Activated CD4-positive, alpha-beta T cell treated with anti-CD3 and anti-CD28 coated beads, Interleukin-2, Interleukin-4, amounts not matched to agents 100 ng/mL and 50 ng/mL, durations not matched to agents 16 hours and 8 hours (primary cell): ENCODE results near the gene B3GAT1.

Experiments
- DNase-seq: peaks from one replicate; pipeline ENCODE4 v3.0.0-alpha.2; 2020; ENCODE audit warnings: low spot score

Gene B3GAT1

DNA sequence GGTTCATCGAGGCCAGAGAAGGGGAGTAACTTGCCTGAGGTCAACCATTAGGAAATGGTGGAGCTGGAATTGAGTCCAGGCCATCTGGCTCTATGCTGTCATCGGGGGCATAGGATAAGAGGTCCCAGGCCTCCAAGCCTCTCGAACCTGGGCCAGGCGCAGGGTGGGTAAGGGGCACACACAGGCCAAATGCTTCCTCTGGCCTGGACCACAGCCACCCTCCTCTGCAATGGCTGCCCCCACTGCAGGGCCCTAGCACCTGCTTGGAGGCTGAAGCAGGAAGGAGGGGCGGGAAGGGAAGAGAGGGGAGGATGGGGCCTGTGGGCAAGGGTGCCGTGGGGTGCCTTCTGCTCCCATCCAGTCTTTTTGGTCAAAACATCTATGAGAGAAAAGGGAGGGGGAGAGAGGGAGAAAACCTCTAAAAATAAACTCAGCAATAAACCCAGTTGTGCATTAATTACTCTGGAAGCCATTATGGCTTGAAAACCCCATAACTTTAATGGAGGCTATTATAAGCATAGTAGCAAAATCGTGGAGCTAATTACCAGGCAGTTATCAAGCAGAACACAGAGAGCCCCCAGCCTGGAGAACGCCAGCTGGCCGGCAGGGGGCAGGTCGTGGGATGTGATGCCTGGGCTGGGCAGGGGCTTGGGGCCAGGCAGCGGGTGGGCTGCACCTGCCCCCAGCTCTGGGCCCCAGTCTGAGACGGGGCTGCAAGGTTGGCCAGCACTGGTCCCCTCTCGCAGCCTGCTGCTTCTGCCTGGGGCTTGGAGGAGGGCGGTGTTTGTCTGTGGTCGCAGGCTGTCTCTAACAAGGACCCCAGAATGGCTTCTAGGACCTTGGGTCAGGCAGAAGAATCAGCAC, 21.1 kb downstream of the B3GAT1 start:
- DNase-seq, result no peak

DNA sequence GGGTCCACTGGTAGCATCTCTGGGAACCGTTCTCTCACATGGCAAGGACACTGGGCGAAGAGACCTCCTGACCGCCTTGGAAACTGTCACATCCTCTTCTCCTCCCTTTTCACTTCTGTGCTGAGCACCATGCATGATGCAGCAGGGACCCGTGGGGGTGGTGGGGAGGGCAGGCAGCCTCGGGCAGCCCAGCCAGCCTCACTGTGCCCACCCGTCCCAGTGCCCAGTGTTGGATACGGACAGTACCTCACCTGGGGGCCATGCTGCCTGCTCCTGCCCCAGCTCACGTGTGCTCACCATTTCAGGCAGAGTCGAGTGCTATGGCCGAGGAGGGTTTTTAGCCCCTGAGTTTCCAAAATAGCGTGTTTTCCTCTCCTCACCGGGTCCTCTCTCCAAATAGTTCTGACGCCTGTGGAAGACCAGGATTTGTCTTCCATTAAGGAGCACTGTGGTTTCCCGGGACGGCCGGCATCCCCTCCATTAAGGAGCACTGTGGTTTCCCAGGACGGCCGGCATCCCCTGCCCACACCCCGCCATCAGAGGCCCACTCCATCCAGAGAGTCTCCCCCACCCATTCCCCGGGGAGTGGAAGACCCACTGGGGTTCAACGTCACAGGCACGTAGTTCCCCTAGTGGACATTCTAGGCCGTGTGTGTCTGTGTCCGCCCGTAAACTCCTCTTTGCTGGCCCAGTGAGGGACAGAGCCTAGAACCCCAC, 22.4 kb downstream of the B3GAT1 start:
- no peak for DNase-seq

DNA sequence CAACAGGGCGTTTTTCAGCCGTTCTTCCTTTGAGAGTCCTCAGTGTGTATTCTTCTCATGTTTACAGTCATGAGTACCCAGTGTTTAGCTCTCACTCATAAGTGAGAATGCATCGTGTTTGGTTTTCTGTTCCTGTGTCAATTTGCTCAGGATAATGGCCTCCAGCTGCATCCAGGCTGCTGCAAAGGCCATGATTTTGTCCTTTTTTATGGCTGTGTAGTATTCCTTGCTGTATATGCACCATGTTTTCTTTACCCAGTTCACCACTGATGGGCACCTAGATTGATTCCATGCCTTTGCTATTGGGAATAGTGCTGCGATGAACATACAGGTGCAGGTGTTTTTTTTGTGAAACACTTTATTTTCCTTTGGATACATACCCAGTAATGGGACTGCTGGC, 23.5 kb downstream of the B3GAT1 start:
- no peak for DNase-seq

DNA sequence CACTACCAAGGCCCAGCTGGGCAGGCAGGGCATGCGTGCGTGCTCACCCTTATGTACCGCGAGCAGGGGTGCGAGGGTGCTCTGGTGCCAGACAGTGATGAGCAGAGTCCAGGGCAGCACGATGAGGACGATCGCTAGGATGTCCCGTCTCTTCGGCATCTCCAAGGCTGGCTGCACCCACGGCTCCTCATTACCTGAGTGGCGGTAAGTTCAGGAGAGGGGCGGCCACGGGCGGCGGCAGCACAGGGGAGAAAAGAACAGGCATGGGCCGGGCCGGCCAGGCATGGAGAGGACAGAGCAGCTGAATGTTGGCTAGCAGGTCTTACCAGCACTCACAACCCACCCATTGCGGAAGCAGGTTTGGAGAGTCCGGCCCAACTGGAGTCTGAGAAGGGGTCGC, 24.5 kb downstream of the B3GAT1 start:
- DNase-seq, result no peak

DNA sequence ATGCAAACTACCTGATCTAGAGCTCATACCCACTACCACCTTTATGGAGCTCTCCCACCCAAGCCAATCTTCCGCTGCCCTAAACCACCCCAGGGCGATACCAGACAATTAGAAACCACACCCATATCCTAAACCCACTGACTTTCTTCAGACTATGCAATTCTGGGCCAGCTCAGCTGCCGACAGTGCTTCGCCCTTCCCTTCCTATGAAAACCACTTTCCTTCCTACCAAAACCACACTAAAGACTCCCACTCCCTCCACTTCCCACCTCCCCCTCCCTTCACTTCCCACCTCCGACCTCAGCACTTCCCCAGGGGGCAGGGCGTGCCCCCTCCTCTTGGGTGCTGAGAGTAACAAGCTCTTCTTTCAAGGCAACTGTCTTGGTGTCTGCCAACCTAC, 25.1 kb downstream of the B3GAT1 start:
- no peak for DNase-seq

DNA sequence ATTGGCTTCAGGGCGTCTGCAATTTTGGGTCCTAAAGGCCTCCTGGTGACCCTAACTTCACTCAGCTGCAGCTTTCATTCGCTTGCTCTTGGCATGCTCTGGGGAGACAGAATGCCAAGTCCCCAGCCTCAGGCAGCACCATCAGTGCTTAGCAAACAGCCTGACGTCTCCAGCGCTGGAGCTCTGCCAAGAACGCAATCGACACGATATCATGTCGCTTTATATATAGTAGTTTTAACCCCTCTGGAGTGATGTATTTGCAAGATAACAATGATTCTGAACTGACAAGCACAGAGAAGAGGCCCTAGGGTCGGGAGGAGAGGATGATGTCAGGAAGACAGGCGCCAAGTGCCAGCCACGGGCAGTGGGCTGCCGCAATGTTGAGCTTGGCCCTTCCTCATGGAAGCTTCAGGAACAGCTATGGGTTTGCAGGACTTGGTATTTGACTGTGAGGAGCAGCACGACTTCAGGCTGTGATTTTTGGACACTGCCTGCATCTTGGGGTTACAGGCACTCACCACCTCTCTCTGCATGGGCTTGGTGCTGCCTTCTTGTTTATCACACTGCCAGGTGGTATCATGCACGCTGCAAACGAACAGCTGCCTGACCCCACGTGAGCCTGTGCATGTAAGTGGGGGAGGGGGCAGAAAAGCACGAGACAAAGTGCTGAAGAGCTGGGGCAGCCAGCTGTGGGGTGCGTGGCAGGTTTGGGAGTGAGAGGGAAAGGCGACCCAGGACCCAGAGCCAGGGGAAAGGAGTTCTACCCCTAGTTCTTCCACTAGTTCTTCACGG, 26.1 kb downstream of the B3GAT1 start:
- DNase-seq, result no peak

DNA sequence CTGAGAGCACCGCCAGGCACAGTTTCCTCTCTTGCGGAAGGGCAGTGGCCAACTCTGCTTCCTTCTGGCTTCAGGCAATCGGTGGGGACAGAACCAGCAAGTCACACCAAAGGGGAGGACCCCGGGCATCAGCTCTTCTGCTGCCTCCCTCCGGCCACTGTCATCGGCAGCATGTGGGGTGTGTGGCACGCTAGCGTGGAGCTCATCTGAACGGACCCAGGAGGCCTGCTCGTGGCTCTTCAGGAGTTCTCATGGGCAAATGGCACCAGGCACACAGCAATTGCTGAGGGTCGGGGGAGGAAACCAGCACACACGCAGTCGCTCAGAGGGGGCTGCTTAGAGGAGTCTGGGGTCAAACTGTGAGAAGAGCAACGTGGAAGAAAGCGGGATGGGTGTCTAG, 26.9 kb downstream of the B3GAT1 start:
- no peak for DNase-seq

DNA sequence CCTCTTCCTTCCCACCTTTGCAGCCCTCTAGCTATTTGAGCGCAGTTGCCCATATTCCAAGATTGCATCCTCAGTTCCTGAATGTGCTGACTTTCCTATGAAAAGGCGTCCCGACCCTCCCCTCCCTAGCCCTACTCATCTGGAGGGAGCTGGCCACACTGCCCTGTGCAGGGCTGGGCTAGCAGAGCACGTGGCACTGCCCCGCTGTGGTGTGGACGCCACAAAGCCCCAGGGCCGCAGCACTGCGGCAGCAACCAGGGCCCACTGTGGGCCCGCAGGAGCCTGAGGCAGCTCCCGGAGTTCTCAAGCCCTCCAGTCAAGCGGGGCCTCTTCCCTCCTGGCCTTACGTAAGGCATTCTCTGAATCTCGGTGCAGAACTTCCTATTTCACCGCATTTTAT, 27.6 kb downstream of the B3GAT1 start:
- DNase-seq, result no peak

DNA sequence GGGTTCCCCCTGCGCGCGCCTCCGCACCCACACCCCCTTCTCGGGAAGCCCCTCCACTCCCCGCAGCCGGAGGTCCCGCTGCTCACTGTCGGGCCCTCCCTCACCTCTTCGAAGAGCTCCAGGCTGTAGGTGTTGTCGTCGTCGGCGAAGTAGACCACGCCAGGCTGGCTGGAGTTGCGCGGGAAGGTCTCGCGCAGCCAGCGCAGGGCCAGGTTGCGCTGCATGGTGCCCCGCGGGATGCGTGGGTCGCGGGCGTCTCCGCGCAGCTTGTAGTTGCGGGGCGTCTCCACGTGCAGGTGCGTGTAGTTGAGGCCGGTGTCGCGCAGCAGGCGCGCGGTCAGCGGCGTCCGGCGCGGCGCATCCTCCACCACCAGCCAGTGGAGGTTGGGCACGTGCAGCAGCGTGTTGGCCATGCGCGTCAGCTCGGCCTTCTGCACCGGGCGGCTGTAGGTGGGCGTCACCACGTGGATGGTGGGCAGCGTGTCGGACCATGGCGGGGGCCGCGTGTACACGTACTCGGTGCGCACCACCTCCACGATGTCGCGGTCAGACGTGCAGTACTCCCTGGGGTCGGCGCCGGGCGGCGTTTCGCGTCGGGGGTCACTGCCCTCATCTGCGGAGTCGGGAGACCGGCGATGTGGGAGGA, 28.3 kb downstream of the B3GAT1 start:
- no peak for DNase-seq

DNA sequence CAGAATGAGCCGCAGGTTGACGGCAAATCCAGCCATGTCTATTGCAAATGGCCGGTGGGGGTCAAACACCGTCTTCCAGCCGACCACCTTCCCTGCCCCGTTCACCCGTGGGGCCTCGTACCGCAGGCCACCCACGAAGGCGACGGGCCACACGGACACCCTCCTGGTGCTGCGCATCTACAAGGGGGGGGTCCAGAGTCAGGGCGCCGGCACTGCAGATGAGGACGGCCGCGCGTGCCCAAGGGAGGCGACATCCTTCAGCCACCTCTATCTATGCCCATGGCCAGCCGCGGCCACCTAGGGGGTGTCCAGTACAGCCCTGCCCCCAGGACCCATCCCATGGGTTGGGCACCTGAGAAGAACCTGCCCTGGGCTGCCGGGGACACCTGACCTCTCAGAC, 29.2 kb downstream of the B3GAT1 start:
- DNase-seq, result no peak

DNA sequence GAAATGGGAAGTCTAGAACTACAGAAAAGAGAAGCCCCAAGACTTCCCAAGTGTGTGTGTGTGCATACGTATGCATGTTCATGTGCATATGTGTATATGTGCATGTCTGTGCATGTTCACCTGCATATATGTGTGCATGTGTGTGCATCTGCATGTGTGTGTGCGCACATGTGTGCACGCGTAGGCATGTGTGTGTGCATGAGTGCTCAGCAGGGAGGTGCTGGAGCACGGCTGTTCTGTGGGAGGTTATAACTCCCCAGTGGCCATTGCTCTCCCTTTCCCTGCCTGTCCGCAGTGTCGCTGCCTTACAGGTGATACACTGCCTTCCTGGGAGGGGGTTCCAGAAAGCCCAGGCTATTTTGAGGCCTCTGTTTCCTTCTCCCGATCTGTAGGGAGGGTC, 29.8 kb downstream of the B3GAT1 start:
- DNase-seq, result no peak

DNA sequence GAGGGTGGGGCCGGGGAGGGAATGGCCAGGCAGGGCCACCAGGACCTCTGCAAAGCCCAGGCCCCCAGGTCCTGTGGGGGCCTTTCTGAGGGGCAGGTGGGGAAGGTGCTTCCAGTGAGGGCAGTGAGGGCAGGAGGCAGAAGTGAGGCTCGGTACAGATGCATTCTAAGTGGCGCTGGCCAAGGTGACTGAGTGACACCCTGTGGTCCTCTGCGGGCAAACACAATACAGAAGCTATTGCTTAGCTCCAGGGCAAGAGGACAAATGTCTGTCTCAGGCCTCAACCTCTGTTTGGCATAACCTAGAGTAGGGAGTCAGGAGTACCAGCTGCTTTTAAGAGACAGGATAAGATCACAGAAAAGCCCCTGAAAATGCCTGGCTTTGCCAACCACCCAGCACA, 31.3 kb downstream of the B3GAT1 start:
- no peak for DNase-seq

DNA sequence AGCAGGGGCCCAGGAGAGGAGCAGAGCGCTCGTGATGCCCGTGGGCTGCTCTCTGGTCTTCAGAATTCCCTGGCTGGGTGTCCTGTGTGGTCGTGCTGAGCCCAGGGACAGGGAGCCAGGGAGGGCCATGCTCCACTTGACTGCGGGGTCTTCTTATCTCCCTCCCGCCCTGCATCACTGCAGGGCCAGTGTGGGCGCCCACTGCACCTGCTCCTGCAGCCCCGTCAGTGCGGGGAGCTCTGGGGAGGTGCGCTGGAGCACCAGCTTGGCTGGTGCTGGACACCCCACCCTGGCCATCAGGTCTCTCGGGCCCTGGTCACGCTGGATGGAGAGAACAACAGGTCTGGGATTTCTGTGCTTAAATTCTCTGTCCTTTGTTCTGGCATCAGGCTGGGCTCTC, 31.8 kb downstream of the B3GAT1 start:
- no peak for DNase-seq

DNA sequence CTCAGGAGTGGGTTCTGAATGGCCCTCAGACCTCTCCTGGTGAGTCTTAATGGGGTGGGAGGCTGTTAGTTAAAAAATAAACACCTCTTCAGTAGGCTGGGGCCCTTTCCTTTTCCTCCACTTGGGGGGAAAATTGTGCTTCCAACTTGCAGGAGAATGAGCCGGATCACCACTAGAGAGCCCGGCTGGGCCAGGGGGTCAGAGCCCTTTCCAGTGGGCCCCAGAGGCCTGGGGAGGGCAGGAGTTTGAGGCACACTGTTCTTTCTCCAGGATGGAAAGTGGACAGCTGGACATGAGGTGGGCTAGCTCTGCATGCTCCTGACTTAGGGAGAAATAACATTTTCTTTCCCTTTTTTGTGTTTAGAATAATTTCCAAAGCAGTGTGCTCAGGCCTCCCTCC, 32.8 kb downstream of the B3GAT1 start:
- no peak for DNase-seq

DNA sequence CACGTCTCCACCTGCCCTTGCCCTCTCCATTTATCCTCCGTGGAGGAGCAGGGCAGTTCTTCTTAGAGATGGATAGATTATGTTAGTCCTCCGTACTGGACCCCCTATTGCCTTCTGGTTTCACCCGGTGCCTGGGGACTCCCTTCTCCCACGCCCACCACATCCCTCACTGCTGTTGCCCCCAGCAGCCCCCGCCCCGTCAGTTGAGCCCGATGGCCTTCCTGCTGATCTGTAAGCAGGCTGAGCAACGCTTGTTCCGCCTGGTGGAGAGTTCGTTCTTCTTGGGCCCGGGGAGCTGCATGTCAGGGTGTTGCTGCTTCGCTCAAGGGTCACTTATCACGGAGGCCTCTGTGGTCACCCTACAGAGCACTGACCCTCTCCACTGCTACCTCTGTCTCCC, 34.2 kb downstream of the B3GAT1 start:
- DNase-seq, result no peak

DNA sequence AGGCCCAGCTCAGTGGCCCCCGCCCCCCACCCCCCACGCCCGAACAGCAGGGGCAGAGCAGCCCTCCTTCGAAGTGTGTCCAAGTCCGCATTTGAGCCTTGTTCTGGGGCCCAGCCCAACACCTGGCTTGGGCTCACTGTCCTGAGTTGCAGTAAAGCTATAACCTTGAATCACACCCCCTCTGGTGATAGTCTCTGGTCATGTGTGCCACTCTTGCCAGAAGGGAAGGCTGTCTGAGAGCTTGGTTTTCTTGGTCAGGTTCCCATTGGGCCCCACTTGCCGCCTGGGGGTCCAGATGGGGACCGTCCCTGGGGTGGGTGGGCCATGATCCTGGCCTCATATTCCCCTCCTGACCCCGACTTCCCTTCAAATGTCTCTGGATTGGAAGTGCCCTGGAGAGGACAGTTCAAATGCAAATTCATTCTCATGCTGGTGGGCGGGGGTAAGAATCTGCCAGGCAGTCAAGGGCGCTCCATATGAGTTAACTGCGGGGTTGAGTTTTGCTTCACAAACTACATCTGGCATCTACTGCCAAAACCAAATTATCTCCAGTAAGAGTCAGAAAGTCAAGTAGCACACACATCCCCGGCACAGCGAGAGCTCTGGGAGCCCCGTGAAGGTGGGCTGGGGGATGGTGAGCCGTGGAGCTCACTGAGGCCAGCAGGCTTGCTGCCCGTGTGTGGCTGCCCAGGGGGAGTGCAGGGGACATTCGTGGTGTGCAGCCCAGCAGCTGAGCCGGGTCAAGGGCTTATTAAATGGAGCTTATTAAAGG, 35.7 kb downstream of the B3GAT1 start:
- DNase-seq, result no peak

DNA sequence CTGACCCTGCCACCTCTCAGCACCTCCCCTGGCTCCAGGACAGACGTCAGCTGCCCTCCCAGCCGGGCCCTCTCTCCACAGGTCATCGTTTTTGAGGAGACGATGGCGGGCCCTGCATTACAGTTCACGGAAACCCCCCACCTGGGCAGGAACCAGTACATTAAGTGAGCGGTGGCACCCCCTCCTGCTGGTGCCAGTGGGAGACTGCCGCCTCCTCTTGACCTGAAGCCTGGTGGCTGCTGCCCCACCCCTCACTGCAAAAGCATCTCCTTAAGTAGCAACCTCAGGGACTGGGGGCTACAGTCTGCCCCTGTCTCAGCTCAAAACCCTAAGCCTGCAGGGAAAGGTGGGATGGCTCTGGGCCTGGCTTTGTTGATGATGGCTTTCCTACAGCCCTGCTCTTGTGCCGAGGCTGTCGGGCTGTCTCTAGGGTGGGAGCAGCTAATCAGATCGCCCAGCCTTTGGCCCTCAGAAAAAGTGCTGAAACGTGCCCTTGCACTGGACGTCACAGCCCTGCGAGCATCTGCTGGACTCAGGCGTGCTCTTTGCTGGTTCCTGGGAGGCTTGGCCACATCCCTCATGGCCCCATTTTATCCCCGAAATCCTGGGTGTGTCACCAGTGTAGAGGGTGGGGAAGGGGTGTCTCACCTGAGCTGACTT, 37.0 kb downstream of the B3GAT1 start:
- no peak for DNase-seq

DNA sequence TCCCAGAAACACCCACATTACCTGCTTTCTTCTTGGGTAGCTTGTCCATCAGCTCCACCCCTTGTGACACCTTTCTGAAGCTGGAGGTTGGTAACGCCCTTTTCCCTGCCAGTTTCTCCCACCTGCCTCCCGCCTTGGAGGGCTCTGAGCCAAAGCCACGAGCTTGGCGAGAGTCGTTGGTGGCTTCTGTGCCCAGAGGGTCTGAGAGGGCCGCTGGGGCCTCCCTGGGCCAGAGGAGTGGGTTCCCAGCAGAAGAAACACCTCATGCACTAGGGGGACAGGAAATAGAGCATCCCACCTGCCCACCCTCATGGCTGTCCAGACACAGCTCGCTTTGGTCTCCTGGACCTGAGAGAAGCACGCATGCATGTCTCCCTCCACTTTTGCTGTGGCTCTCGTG, 37.9 kb downstream of the B3GAT1 start:
- DNase-seq, result no peak

DNA sequence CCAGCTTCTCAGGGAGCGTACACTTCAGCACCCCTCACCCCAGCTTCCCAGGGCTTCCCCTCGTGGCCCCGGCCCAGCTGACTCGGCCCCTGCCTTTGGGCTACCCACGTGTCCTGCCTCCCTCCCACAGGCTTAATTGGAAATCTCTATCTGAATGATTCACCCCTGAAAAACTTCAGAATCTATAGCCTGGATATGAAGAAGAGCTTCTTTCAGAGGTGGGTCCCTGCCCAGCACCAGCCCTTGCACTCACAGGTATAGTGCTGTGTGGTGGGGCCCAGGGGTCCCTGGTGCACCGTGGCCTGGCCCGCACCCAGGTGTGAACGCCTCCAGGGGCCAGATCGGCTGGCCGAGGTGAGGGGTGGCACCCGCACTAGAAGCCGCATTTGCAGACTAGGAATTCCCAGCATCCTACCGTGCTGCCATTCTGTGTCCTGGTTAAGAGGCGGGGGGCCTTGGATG, 38.4 kb downstream of the B3GAT1 start:
- DNase-seq, result no peak

DNA sequence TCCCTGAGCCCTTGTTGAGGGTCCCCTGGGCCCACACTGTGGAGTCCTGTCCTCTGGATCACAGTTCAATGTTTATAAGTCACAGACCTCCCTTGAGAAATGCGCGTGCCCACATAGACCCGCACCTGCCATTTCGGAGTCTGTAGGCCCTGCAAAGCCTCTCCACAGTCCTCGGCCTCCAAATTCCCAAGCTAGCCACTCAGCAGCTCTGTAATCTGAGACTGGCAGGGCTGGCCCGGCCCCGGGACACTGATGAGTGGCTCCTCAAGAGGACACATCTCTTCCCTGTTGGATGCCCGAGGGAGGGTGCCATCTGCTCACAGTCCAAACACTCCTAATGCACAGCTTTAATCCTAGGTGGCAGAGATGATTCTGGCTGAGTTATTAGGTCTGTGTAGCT, 39.1 kb downstream of the B3GAT1 start:
- DNase-seq, result no peak

DNA sequence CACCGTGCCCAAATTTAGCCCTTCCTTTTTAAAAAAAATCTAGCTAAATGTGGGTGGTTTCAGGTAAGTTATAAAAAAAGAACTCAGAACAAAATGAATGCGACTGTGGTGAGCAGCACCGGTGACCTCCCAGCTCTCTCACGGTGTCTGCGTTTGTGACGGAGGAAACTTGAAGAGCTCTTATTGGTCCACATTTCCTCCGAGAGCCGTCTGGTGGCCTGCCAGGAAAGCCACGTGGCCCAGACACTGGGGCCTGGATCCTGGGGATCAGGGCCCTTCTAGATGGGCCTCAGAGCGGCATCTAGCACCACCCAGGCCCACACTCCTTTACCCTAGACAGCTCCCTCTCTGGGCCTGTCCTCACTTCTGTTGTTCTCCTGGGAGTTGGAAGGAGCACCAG, 39.5 kb downstream of the B3GAT1 start:
- DNase-seq, result no peak
